Measurements from ENCODE around the gene METTL6.
A peak's percentile ranks its signal among the peaks of the same experiment; 100 is the strongest.

METTL6 gene, protein sequence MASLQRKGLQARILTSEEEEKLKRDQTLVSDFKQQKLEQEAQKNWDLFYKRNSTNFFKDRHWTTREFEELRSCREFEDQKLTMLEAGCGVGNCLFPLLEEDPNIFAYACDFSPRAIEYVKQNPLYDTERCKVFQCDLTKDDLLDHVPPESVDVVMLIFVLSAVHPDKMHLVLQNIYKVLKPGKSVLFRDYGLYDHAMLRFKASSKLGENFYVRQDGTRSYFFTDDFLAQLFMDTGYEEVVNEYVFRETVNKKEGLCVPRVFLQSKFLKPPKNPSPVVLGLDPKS
- long read RNA-seq, full-length matches to known transcripts = 26 of 68 reads
- long read RNA-seq, partial matches to known transcripts = 5 of 68 reads
- long read RNA-seq, other reads (novel, unspliced or antisense) = 37 of 68 reads

DNA sequence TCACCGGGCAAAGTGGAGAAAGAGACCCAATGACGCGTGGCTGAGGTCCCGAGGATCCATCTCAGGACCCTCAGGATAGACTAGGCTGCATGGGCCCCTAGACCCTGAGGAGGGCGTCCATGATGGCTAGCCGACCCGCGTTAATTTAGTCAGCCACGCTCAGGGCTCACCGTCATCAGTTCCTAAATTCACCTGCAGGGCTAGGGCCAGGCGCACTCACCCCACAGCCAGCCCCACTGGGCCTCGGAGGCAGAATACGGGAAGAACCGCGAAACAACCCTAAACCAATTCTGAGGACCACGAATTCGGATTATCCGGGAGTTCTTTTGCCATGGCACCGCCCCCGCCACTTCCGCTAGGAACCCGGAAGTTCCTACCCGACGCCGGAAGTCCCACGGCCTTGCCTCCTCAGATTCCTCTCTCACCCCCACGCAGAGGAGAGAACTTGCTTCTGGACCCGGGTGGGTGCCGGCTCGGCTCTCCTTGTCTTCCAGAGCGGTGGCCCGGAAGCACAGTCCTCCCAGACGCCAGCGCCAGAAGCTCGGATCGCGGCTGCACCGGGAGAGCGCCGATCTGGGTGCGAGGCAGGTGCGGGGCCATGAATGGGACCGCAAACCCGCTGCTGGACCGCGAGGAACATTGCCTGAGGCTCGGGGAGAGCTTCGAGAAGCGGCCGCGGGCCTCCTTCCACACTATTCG, at the start of gene METTL6, which contains the start of gene EAF1:
Gene METTL6, minus strand, starts transcription at position 363 of the 699 bp plus-strand sequence. CDS start 1,033 bp downstream, outside the sequence.
Gene EAF1, plus strand, starts transcription at position 417 of the 699 bp plus-strand sequence. Its CDS starts 182 bp downstream, at position 599.
- TF ChIP-seq, protein P1, sequence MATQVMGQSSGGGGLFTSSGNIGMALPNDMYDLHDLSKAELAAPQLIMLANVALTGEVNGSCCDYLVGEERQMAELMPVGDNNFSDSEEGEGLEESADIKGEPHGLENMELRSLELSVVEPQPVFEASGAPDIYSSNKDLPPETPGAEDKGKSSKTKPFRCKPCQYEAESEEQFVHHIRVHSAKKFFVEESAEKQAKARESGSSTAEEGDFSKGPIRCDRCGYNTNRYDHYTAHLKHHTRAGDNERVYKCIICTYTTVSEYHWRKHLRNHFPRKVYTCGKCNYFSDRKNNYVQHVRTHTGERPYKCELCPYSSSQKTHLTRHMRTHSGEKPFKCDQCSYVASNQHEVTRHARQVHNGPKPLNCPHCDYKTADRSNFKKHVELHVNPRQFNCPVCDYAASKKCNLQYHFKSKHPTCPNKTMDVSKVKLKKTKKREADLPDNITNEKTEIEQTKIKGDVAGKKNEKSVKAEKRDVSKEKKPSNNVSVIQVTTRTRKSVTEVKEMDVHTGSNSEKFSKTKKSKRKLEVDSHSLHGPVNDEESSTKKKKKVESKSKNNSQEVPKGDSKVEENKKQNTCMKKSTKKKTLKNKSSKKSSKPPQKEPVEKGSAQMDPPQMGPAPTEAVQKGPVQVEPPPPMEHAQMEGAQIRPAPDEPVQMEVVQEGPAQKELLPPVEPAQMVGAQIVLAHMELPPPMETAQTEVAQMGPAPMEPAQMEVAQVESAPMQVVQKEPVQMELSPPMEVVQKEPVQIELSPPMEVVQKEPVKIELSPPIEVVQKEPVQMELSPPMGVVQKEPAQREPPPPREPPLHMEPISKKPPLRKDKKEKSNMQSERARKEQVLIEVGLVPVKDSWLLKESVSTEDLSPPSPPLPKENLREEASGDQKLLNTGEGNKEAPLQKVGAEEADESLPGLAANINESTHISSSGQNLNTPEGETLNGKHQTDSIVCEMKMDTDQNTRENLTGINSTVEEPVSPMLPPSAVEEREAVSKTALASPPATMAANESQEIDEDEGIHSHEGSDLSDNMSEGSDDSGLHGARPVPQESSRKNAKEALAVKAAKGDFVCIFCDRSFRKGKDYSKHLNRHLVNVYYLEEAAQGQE (IDR thresholded peaks at IDR 0.05; ENCODE audit: insufficient replicate concordance, low read depth) = peak; percentile 61
- TF ChIP-seq POLR2AphosphoS5 (IDR thresholded peaks at IDR 0.05; ENCODE audit: low read depth) (peak; percentile 81), GABPA (IDR thresholded peaks at IDR 0.05; ENCODE audit: low read depth) (peak; percentile 97), SPI1 (IDR thresholded peaks at IDR 0.05; ENCODE audit: borderline replicate concordance, low read depth) (peak; percentile 56)
- TF ChIP-seq, protein P2, sequence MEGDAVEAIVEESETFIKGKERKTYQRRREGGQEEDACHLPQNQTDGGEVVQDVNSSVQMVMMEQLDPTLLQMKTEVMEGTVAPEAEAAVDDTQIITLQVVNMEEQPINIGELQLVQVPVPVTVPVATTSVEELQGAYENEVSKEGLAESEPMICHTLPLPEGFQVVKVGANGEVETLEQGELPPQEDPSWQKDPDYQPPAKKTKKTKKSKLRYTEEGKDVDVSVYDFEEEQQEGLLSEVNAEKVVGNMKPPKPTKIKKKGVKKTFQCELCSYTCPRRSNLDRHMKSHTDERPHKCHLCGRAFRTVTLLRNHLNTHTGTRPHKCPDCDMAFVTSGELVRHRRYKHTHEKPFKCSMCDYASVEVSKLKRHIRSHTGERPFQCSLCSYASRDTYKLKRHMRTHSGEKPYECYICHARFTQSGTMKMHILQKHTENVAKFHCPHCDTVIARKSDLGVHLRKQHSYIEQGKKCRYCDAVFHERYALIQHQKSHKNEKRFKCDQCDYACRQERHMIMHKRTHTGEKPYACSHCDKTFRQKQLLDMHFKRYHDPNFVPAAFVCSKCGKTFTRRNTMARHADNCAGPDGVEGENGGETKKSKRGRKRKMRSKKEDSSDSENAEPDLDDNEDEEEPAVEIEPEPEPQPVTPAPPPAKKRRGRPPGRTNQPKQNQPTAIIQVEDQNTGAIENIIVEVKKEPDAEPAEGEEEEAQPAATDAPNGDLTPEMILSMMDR (IDR thresholded peaks at IDR 0.05; ENCODE audit: insufficient read depth, low read length) = no peak
- no peaks in the 10 kb centered on the region for H3K27me3 ChIP-seq (ENCODE audit: insufficient read depth, poor library complexity, severe bottlenecking)
- H3K4me3 ChIP-seq (replicated peaks; ENCODE audit: insufficient read depth, low read length) = peak within 1 kb of the TSS; percentile 86
- peak; percentile 76 to 87 for DNase-seq (ENCODE audit: low read depth in 1 of 2, low spot score in 1 of 2)
- H3K27ac ChIP-seq (replicated peaks) = peak within 1 kb of the TSS; percentile 84

DNA sequence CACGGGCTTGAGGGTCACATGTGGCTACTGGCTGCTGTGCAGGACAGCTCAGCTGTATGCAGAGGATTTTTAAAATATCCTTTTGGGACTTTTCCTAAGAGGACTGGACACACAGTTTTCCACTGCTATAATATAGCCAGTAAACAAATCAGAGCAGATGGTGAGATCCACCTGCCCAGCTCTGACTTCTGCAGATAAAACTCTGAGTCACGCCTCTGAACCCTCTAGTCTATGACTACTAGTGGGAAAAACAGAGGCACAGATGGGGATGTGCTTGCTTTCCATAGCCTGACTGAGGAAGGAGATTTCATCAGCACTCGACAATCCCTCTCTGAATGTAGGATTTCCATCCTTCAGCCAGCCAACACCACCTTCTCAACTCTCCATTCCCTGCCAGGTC, 49.0 kb upstream of the METTL6 start:
- Histone ChIP-seq H3K27me3 (ENCODE audit: insufficient read depth, poor library complexity, severe bottlenecking) (no peaks in the 10 kb centered on the region), H3K27ac (replicated peaks) (no peak overlapping the region), H3K4me3 (replicated peaks; ENCODE audit: insufficient read depth, low read length) (no peak overlapping the region)
- DNase-seq (ENCODE audit: low read depth in 1 of 2, low spot score in 1 of 2) = no peak
- no peak for TF ChIP-seq SPI1 (IDR thresholded peaks at IDR 0.05; ENCODE audit: borderline replicate concordance, low read depth)
- TF ChIP-seq, protein P2 (IDR thresholded peaks at IDR 0.05; ENCODE audit: insufficient read depth, low read length) = no peak
- no peak for TF ChIP-seq GABPA (IDR thresholded peaks at IDR 0.05; ENCODE audit: low read depth)
- TF ChIP-seq, protein P1 (IDR thresholded peaks at IDR 0.05; ENCODE audit: insufficient replicate concordance, low read depth) = no peak
- TF ChIP-seq POLR2AphosphoS5 (IDR thresholded peaks at IDR 0.05; ENCODE audit: low read depth) = no peak

DNA sequence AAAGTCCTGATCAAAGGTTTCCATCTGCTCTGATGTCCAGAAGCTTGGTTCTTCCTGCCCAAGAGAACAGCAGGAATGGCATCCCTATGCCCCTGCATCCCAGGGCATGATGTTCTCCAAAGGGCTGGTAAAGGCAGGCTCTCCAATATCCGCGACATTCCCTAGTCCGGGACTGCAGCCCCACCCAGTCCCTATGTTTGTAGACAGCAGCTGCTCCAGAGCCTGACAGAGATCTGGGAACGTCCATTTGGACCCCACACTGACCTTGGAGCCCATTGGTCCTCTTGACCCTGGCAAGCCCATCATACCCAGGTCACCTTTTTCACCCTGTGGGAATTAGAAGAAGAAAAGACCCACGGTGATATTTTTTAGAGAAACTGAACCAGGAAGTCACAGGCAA, 47.8 kb upstream of the METTL6 start:
- no peak for DNase-seq (ENCODE audit: low read depth in 1 of 2, low spot score in 1 of 2)
- Histone ChIP-seq H3K4me3 (replicated peaks; ENCODE audit: insufficient read depth, low read length) (no peak overlapping the region), H3K27ac (replicated peaks) (no peak overlapping the region), H3K27me3 (ENCODE audit: insufficient read depth, poor library complexity, severe bottlenecking) (no peaks in the 10 kb centered on the region)
- no peak for TF ChIP-seq SPI1 (IDR thresholded peaks at IDR 0.05; ENCODE audit: borderline replicate concordance, low read depth)
- no peak for TF ChIP-seq POLR2AphosphoS5 (IDR thresholded peaks at IDR 0.05; ENCODE audit: low read depth)
- no peak for TF ChIP-seq GABPA (IDR thresholded peaks at IDR 0.05; ENCODE audit: low read depth)
- TF ChIP-seq, protein P2 (IDR thresholded peaks at IDR 0.05; ENCODE audit: insufficient read depth, low read length) = no peak
- TF ChIP-seq, protein P1 (IDR thresholded peaks at IDR 0.05; ENCODE audit: insufficient replicate concordance, low read depth) = no peak

Data from HL-60 (cell line).